ENCODE data around the gene GOLM1.

Gene GOLM1

GRCh38 chr9:86039991-86040860, 59.1 kb downstream of the GOLM1 start:
- ChIA-PET POLR2A (no interaction called here), CTCF (interaction anchor here (3.3 kb wide), 1 partner anchor 163 kb away, joined by 16 read pairs; no protein-coding TSS in a partner anchor)
- Histone ChIP-seq H3K9me3 (ENCODE audit: control insufficient read depth, insufficient read depth, low read depth, low read length) (no peaks in the 10 kb centered on the region), H3K27ac (ENCODE audit: extremely low read depth, low read depth, low read length) (no peak overlapping the region), H3K4me3 (ENCODE audit: low read depth, low read length) (no peak overlapping the region), H3K4me1 (ENCODE audit: control insufficient read depth, insufficient read depth, low read length) (no peaks in the 10 kb centered on the region), H3K36me3 (ENCODE audit: control insufficient read depth in 2 of 2, insufficient read depth in 1 of 2, low read length in 2 of 2) (peaks cover 0 to 55% of the 10 kb centered on the region in 2 experiments; a peak in 2 of 3 replicates)
- TF ChIP-seq ZNF548 (tag by site-specific recombination; IDR thresholded peaks at IDR 0.05) (no peak), HOXD13 (CRISPR knock-in tag; IDR thresholded peaks at IDR 0.05; ENCODE audit: borderline replicate concordance) (no peak), ZNF121 (tag by site-specific recombination; IDR thresholded peaks at IDR 0.05) (no peak), ZNF280C (tag by site-specific recombination; IDR thresholded peaks at IDR 0.05) (no peak), ZNF837 (tag by site-specific recombination; IDR thresholded peaks at IDR 0.05) (no peak), ZEB2 (tag by site-specific recombination; IDR thresholded peaks at IDR 0.05) (no peak), REPIN1 (tag by site-specific recombination; IDR thresholded peaks at IDR 0.05; ENCODE audit: low read depth) (no peak), ZNF514 (tag by site-specific recombination; IDR thresholded peaks at IDR 0.05) (no peak), ZNF692 (tag by site-specific recombination; IDR thresholded peaks at IDR 0.05) (no peak), HIC1 (tag by site-specific recombination; IDR thresholded peaks at IDR 0.05) (no peak), ZNF645 (tag by site-specific recombination; IDR thresholded peaks at IDR 0.05) (no peak), KLF16 (tag by site-specific recombination; IDR thresholded peaks at IDR 0.05) (no peak)

GRCh38 chr9:86036555-86036954, 62.8 kb downstream of the GOLM1 start:
- H3K4me3 ChIP-seq (ENCODE audit: low read depth, low read length): no peak overlapping the region
- H3K4me1 ChIP-seq (ENCODE audit: control insufficient read depth, insufficient read depth, low read length): no peaks in the 10 kb centered on the region
- ChIA-PET CTCF (no interaction called here), POLR2A (no interaction called here)
- H3K9me3 ChIP-seq (ENCODE audit: control insufficient read depth, insufficient read depth, low read depth, low read length): no peaks in the 10 kb centered on the region
- H3K36me3 ChIP-seq (ENCODE audit: control insufficient read depth in 2 of 2, insufficient read depth in 1 of 2, low read length in 2 of 2): peaks cover 13 to 69% of the 10 kb centered on the region in 2 experiments
- no peak overlapping the region for H3K27ac ChIP-seq (ENCODE audit: extremely low read depth, low read depth, low read length)
- no peak for TF ChIP-seq ZSCAN4 (tag by site-specific recombination; IDR thresholded peaks at IDR 0.05)
- no peak for TF ChIP-seq CTCF (tag by site-specific recombination; IDR thresholded peaks at IDR 0.05)
- TF ChIP-seq ZNF596 (tag by site-specific recombination; IDR thresholded peaks at IDR 0.05): no peak
- TF ChIP-seq HOXC10 (CRISPR knock-in tag; IDR thresholded peaks at IDR 0.05): no peak
- no peak for TF ChIP-seq ZNF488 (tag by site-specific recombination; IDR thresholded peaks at IDR 0.05)
- TF ChIP-seq ZNF19 (tag by site-specific recombination; IDR thresholded peaks at IDR 0.05; ENCODE audit: low read depth): no peak
- no peak for TF ChIP-seq ZSCAN30 (tag by site-specific recombination; IDR thresholded peaks at IDR 0.05)
- TF ChIP-seq PRDM4 (tag by site-specific recombination; IDR thresholded peaks at IDR 0.05): no peak

Measured in HEK293 (cell line).